GM12878 (cell line): ENCODE results near the gene GRK2. TPM values are rescaled to one million over a fixed set of nuclear protein-coding genes. Genes with fewer than 3 reads are reported as not detected.
A peak's percentile ranks its signal among the peaks of the same experiment; 100 is the strongest.

Experiments
- ASH2L ChIP-seq: fragments of 300-600, 200-600 bp; sonication (generic); IDR thresholded peaks from 2 replicates; pipeline ENCODE4 v1.6.1; 2017; ENCODE audit warnings: low read depth, mild to moderate bottlenecking, borderline replicate concordance
- ATF3 ChIP-seq: IDR thresholded peaks from 2 replicates; pipeline ENCODE4 v1.6.1; 2011; ENCODE audit warnings: low read depth, mild to moderate bottlenecking, low read length, moderate library complexity, borderline replicate concordance; ENCODE audit errors: extremely low read depth
- CREM ChIP-seq: IDR thresholded peaks from 2 replicates; pipeline ENCODE4 v1.6.1; 2014; ENCODE audit warnings: antibody characterized with exemption, low read depth
- EP300 ChIP-seq, 2 experiments: fragments of 150-350 bp in 1 of 2; IDR thresholded peaks; 2 replicates each; pipeline ENCODE4 v1.6.1; 2011 to 2012; ENCODE audit warnings: low read depth in 2 of 2, low read length in 2 of 2, borderline replicate concordance in 1 of 2, improper control_type of control experiment in 1 of 2, inconsistent platforms in 1 of 2; ENCODE audit not compliant: control insufficient read depth in 1 of 2
- ETV6 ChIP-seq, 2 experiments: fragments of 450-650 bp in 1 of 2; IDR thresholded peaks in 1 of 2; conservative IDR thresholded peaks in 1 of 2; 2 replicates each; pipeline ENCODE4 v1.6.1; 2014; ENCODE audit warnings: antibody characterized with exemption in 1 of 2, borderline replicate concordance in 1 of 2, low read depth in 1 of 2, mild to moderate bottlenecking in 1 of 2, moderate library complexity in 1 of 2
- HDAC2 ChIP-seq: fragments of 200-600 bp; sonication (generic); IDR thresholded peaks from 2 replicates; pipeline ENCODE4 v1.6.1; 2017
- IRF3 ChIP-seq: fragments of 450-650 bp; IDR thresholded peaks from 2 replicates; pipeline ENCODE4 v1.6.1; 2014; ENCODE audit warnings: mild to moderate bottlenecking
- JUND ChIP-seq: IDR thresholded peaks from 2 replicates; pipeline ENCODE4 v1.6.1; 2012; ENCODE audit warnings: low read depth, mild to moderate bottlenecking, low read length, improper control_type of control experiment, moderate library complexity
- KLF5 ChIP-seq: fragments of 450-650 bp; IDR thresholded peaks from 2 replicates; pipeline ENCODE4 v1.6.1; 2014; ENCODE audit warnings: mild to moderate bottlenecking; ENCODE audit not compliant: partially characterized antibody
- NFIC ChIP-seq: IDR thresholded peaks from 2 replicates; pipeline ENCODE4 v1.6.1; 2012; ENCODE audit warnings: low read depth, mild to moderate bottlenecking, inconsistent platforms, low read length, moderate library complexity
- RAD21 ChIP-seq: IDR thresholded peaks from 2 replicates; pipeline ENCODE4 v1.6.1; 2011; ENCODE audit warnings: mild to moderate bottlenecking, low read depth, low read length, moderate library complexity; ENCODE audit not compliant: insufficient read depth
- SMC3 ChIP-seq: IDR thresholded peaks from 2 replicates; pipeline ENCODE4 v1.6.1; 2011; ENCODE audit warnings: low read length, improper control_type of control experiment, borderline replicate concordance
- SRF ChIP-seq, 2 experiments: IDR thresholded peaks; 2 replicates each; pipeline ENCODE4 v1.6.1; 2011; ENCODE audit warnings: low read depth in 2 of 2, low read length in 2 of 2, mild to moderate bottlenecking in 1 of 2, moderate library complexity in 1 of 2
- WRNIP1 ChIP-seq: IDR thresholded peaks from 2 replicates; pipeline ENCODE4 v1.6.1; 2011; ENCODE audit warnings: low read depth, low read length, improper control_type of control experiment, borderline replicate concordance
- YY1 ChIP-seq: IDR thresholded peaks from 2 replicates; pipeline ENCODE4 v1.6.1; 2011; ENCODE audit warnings: low read depth, mild to moderate bottlenecking, low read length
- polyA plus RNA-seq, 11 experiments: library from polyadenylated mRNA; depleted of rRNA in 4 of 11; unstranded in 6 of 11; stranded (reverse) in 5 of 11; fragments of >200 nt; fragmentation: Nextera tagmentation in 4 of 11; fragmentation: Illumina TruSeq in 1 of 11; extraction: Ambion mirVana in 4 of 11; extraction: Trizol in 1 of 11; gene quantifications; 1 replicate in 1 of 11; 2 replicates in 10 of 11; pipeline versions ENCODE4 v1.2.1 to v1.2.3, GENCODE V29; 2011 to 2016; ENCODE audit warnings: inconsistent platforms in 2 of 11, missing spikeins in 2 of 11, low read depth in 1 of 11
- total RNA-seq, 4 experiments: library from RNA; depleted of rRNA in 3 of 4; stranded (reverse); fragments of >200 nt in 3 of 4; fragmentation: Illumina TruSeq in 1 of 4; extraction: Trizol in 1 of 4; gene quantifications; 2 replicates each; pipeline versions ENCODE4 v1.2.1 to v1.2.3, GENCODE V29; 2013 to 2021
- TF ChIP-seq, protein P1 (sequence below): fragments of 450-650 bp; formaldehyde crosslinking; IDR thresholded peaks from 2 replicates; pipeline ENCODE4 v1.4.0; 2022; ENCODE audit warnings: mild to moderate bottlenecking, moderate library complexity
- TF ChIP-seq, protein P2 (sequence below): fragments of 450-650 bp; IDR thresholded peaks from 2 replicates; pipeline ENCODE4 v1.6.1; 2016; ENCODE audit warnings: mild to moderate bottlenecking
- TF ChIP-seq, protein P3 (sequence below): fragments of 450-650 bp; formaldehyde crosslinking; IDR thresholded peaks from 2 replicates; pipeline ENCODE4 v1.4.0; 2020; ENCODE audit warnings: mild to moderate bottlenecking, moderate library complexity

Gene GRK2
- total and polyA plus RNA-seq, 10 of the 15 experiments (the other 5 are each of a cell fraction or from before 2014, with no cell fraction given) = 1.0 to 160 (median 66.1) TPM

DNA sequence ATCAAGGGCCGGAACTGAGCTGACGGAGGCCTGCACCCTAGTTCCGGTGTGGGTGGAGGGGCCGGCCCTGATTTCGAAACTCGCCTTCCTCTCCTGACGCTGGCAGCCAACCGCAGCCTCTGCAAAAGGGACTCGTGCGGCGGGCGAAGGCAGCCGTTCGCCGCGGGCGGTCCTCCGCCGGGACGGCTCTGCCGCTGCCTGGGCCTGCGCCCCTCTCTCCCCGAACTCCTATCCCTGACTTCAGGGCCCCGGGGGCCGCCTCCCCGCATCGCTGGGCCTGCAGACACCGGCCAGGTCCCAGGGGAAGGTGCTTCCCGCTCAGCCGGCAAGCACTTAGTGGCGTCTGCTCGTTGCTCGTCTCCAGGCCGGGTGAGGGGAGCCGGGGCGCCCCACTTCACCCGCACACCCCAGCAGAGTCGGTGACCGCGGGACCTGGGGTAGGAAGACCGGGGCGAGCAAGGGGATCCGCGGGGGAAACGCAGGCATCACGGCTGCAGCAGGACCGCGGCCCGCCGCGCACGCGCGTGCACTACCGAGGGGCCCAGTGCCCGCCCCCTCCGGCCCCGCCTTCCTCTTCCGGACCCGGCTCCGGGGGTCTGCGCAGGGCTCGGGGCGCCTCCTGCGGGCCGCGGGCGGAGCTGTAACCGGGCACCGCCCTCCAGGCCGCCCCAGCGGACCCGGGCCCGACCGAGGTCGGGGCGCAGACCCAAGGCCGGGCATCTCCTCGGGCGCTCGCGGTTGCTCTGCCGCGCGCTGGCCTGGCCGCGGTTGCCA, 22.4 kb downstream of the GRK2 start (continued):
- TF ChIP-seq ATF3 (no peak), KLF5 (peak; percentile 85), SRF (IDR thresholded peaks at IDR 0.05; ENCODE audit: low read depth in 2 of 2, low read length in 2 of 2) (no peak), RAD21 (peak; percentile 68), JUND (0 out of 2 replicates have a peak, but pooled peaks have one; percentile 9), ASH2L (no peak; the same call in 1 of the 2 replicates), HDAC2 (no peak), NFIC (peak; percentile 35; the same call in 1 of the 2 replicates), CREM (peak; percentile 59), ETV6 (conservative IDR thresholded peaks at IDR 0.05 in 1 of 2, IDR thresholded peaks at IDR 0.05 in 1 of 2; ENCODE audit: borderline replicate concordance in 1 of 2, low read depth in 1 of 2) (peak in 1 of 2 experiments; percentile 76; a peak in 1 of 4 replicates), YY1 (peak; percentile 68), IRF3 (no peak), WRNIP1 (no peak), EP300 (IDR thresholded peaks at IDR 0.05; ENCODE audit: borderline replicate concordance in 1 of 2, control insufficient read depth in 1 of 2, low read depth in 2 of 2, low read length in 2 of 2) (peak; percentile 17 to 67; a peak in 1 of 4 replicates), SMC3 (peak; percentile 33; the same call in 1 of the 2 replicates)
- TF ChIP-seq, protein P1, sequence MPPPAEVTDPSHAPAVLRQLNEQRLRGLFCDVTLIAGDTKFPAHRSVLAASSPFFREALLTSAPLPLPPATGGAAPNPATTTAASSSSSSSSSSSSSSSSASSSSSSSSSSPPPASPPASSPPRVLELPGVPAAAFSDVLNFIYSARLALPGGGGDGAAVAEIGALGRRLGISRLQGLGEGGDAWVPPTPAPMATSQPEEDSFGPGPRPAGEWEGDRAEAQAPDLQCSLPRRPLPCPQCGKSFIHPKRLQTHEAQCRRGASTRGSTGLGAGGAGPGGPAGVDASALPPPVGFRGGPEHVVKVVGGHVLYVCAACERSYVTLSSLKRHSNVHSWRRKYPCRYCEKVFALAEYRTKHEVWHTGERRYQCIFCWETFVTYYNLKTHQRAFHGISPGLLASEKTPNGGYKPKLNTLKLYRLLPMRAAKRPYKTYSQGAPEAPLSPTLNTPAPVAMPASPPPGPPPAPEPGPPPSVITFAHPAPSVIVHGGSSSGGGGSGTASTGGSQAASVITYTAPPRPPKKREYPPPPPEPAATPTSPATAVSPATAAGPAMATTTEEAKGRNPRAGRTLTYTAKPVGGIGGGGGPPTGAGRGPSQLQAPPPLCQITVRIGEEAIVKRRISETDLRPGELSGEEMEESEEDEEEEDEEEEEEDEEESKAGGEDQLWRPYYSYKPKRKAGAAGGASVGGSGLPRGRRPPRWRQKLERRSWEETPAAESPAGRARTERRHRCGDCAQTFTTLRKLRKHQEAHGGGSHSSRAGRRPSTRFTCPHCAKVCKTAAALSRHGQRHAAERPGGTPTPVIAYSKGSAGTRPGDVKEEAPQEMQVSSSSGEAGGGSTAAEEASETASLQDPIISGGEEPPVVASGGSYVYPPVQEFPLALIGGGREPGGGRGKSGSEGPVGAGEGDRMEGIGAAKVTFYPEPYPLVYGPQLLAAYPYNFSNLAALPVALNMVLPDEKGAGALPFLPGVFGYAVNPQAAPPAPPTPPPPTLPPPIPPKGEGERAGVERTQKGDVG (CRISPR knock-in tag) = no peak
- TF ChIP-seq, protein P2, sequence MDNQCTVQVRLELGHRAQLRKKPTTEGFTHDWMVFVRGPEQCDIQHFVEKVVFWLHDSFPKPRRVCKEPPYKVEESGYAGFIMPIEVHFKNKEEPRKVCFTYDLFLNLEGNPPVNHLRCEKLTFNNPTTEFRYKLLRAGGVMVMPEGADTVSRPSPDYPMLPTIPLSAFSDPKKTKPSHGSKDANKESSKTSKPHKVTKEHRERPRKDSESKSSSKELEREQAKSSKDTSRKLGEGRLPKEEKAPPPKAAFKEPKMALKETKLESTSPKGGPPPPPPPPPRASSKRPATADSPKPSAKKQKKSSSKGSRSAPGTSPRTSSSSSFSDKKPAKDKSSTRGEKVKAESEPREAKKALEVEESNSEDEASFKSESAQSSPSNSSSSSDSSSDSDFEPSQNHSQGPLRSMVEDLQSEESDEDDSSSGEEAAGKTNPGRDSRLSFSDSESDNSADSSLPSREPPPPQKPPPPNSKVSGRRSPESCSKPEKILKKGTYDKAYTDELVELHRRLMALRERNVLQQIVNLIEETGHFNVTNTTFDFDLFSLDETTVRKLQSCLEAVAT = peak; percentile 59; the same call in 1 of the 2 replicates
- TF ChIP-seq, protein P3, sequence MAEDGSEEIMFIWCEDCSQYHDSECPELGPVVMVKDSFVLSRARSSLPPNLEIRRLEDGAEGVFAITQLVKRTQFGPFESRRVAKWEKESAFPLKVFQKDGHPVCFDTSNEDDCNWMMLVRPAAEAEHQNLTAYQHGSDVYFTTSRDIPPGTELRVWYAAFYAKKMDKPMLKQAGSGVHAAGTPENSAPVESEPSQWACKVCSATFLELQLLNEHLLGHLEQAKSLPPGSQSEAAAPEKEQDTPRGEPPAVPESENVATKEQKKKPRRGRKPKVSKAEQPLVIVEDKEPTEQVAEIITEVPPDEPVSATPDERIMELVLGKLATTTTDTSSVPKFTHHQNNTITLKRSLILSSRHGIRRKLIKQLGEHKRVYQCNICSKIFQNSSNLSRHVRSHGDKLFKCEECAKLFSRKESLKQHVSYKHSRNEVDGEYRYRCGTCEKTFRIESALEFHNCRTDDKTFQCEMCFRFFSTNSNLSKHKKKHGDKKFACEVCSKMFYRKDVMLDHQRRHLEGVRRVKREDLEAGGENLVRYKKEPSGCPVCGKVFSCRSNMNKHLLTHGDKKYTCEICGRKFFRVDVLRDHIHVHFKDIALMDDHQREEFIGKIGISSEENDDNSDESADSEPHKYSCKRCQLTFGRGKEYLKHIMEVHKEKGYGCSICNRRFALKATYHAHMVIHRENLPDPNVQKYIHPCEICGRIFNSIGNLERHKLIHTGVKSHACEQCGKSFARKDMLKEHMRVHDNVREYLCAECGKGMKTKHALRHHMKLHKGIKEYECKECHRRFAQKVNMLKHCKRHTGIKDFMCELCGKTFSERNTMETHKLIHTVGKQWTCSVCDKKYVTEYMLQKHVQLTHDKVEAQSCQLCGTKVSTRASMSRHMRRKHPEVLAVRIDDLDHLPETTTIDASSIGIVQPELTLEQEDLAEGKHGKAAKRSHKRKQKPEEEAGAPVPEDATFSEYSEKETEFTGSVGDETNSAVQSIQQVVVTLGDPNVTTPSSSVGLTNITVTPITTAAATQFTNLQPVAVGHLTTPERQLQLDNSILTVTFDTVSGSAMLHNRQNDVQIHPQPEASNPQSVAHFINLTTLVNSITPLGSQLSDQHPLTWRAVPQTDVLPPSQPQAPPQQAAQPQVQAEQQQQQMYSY = no peak
